Smooth muscle cell of the pulmonary artery (primary cell): ENCODE results near the gene ATXN7L3. TPM values are rescaled to one million over a fixed set of nuclear protein-coding genes. Genes with fewer than 3 reads are reported as not detected.

Source experiments
- total RNA-seq: library from RNA; depleted of rRNA; stranded (reverse); fragments of >200 nt; gene quantifications from 2 replicates; pipeline ENCODE4 v1.2.3, GENCODE V29; 2014

ATXN7L3 gene
- total RNA-seq, result 49.3 and 50.2 TPM in 2 replicates

GRCh38 chr17:44199553-44200477 lies at the start of gene ATXN7L3:
ATXN7L3 (minus strand) TSS chr17:44199884; CDS start chr17:44198070, 1,814 bp downstream.

DNA sequence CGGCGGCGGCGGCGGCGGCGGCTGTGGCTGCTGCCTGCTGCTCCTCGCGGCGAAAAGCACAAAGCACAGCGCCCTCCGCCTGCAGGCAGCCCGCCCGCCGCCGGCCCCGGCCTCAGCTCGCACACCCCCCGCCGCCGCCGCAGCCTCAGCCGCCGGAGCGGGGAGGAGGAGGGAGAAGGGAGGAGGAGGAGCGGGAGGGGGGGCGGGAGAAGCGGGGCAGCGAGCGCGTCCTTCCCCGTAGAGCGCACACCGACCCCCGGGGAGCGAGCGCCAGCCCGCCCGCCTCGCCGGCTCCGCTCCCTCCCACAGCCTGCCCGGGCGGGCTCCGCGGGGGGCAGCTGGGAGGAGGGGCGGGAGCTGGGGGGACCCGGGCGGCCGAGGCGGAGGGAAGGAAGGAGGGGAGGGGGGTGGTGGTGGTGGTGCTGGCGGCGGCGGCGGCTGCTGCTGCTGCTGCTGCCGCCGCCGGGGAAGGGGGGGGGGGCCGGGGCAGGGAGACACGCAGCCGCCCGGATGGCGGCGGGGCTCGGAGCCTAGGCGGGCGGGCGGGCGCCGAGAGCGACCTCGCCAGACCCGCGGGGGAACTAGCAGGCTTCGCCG lies 20.0 kb upstream of the ATXN7L3 start, which contains the start of gene UBTF:
TSS of gene UBTF (minus strand) at position 60 of the 597 bp plus-strand sequence. CDS start 1,446 bp downstream, outside the sequence.

DNA sequence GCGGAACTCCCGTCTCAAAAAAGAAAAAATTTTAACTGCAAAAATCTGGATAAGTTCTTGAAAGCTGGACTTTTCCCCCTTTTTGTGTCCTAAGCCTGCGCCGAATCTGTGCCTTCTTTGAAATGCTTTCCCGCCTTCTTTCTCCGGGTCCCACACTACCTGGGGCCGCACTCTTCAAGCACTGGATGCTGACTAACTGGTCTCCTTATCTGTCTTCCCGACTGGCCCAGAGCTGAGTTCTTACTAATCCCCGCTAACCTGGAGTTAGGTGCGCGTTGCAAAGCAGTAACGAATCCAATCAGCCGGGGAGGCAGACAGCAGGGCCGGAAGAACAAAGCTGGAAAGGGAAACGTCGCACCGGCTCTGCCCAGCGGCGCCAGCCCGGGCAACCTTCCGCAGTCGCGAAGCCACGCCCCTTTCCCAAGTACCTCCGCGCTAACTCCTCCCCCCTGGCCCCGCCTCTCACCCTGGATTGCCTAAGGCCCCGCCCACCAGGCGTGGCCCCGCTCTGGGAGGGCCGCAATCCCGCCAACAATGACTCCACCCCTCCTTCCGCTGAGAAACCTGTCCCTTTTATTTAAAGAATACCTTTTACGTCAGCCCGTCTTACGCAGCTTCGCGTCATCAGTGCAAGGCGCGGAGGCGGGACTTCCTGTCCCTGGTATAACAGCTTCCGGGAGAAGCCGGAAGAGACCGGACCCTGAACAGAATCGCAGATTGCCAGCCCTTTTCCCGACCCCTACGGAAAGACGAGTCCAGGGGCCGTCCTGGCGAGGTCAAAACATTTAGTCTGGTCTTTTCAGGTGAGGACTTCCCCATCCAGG lies 13.2 kb downstream of the ATXN7L3 start, which contains the start of gene TMUB2:
TSS of gene TMUB2 (plus strand) at position 666 of the 824 bp plus-strand sequence. CDS start 737 bp downstream, outside the sequence.

GRCh38 chr17:44170499-44171201 lies 29.0 kb downstream of the ATXN7L3 start, which contains the start of gene ASB16:
ASB16 (plus strand) TSS chr17:44170704; CDS start chr17:44170790, 86 bp downstream.

Other genes with a start within 250 kb of the ATXN7L3 start
- gene PYY, start 245.9 kb downstream of the ATXN7L3 start, total RNA-seq, result not detected in 2 replicates
- 1.0 and 2.7 TPM in 2 replicates for gene NAGS, start 195.3 kb downstream of the ATXN7L3 start, total RNA-seq
- gene TMEM101, start 184.9 kb downstream of the ATXN7L3 start, total RNA-seq, result 63.0 and 66.7 TPM in 2 replicates
- 21.3 and 23.3 TPM in 2 replicates for gene LSM12, start 133.2 kb downstream of the ATXN7L3 start, total RNA-seq
- gene G6PC3, start 129.1 kb downstream of the ATXN7L3 start, total RNA-seq, result 29.9 and 33.6 TPM in 2 replicates
- gene HDAC5, start 76.2 kb downstream of the ATXN7L3 start, total RNA-seq, result 59.1 and 95.5 TPM in 2 replicates
- 0.85 and 0.99 TPM in 2 replicates for gene HROB, start 58.0 kb downstream of the ATXN7L3 start, total RNA-seq
- 0.33 and 0.40 TPM in 2 replicates for gene ASB16, start 29.2 kb downstream of the ATXN7L3 start, total RNA-seq
- 35.6 and 38.0 TPM in 2 replicates for gene TMUB2, start 12.9 kb downstream of the ATXN7L3 start, total RNA-seq
- 37.5 and 41.2 TPM in 2 replicates for gene UBTF, start 19.8 kb upstream of the ATXN7L3 start, total RNA-seq
- not detected in 2 replicates for gene SLC4A1, start 68.3 kb upstream of the ATXN7L3 start, total RNA-seq
- gene RUNDC3A, start 108.7 kb upstream of the ATXN7L3 start, total RNA-seq, result 0.13 and 0.20 TPM in 2 replicates
- gene SLC25A39, start 124.9 kb upstream of the ATXN7L3 start, total RNA-seq, result 64.0 and 102 TPM in 2 replicates
- gene GRN, start 145.4 kb upstream of the ATXN7L3 start, total RNA-seq, result 556 and 750 TPM in 2 replicates
- 4.5 and 5.7 TPM in 2 replicates for gene FAM171A2, start 164.0 kb upstream of the ATXN7L3 start, total RNA-seq
- 0.30 and 0.46 TPM in 2 replicates for gene ITGA2B, start 189.8 kb upstream of the ATXN7L3 start, total RNA-seq